NB4 (cell line): ENCODE data around the gene TMEM165.

Source experiments
- POLR2A ChIP-seq: IDR thresholded peaks from 2 replicates; pipeline ENCODE4 v1.6.1; 2011; ENCODE audit warnings: mild to moderate bottlenecking; ENCODE audit not compliant: insufficient read length; ENCODE audit errors: extremely low read depth
- TF ChIP-seq, protein P1 (sequence below): IDR thresholded peaks from one replicate; pipeline ENCODE4 v1.5.1; 2012; ENCODE audit warnings: low read depth, low read length
- TF ChIP-seq, protein P2 (sequence below): IDR thresholded peaks from 2 replicates; pipeline ENCODE4 v1.6.1; 2011; ENCODE audit warnings: low read depth, low read length

DNA sequence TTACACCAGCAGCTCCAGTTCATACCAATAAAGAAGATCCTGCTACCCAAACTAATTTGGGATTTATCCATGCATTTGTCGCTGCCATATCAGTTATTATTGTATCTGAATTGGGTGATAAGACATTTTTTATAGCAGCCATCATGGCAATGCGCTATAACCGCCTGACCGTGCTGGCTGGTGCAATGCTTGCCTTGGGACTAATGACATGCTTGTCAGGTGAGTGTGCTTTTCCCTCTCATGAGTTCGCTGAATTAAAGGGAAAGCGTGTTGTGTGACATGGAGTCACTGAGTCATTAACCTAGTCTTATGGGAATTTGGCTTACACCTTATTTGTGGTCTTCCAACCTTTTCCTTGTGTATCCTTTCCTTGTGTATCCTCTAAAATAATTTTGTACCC, 15.9 kb downstream of the TMEM165 start:
- TF ChIP-seq, protein P1, sequence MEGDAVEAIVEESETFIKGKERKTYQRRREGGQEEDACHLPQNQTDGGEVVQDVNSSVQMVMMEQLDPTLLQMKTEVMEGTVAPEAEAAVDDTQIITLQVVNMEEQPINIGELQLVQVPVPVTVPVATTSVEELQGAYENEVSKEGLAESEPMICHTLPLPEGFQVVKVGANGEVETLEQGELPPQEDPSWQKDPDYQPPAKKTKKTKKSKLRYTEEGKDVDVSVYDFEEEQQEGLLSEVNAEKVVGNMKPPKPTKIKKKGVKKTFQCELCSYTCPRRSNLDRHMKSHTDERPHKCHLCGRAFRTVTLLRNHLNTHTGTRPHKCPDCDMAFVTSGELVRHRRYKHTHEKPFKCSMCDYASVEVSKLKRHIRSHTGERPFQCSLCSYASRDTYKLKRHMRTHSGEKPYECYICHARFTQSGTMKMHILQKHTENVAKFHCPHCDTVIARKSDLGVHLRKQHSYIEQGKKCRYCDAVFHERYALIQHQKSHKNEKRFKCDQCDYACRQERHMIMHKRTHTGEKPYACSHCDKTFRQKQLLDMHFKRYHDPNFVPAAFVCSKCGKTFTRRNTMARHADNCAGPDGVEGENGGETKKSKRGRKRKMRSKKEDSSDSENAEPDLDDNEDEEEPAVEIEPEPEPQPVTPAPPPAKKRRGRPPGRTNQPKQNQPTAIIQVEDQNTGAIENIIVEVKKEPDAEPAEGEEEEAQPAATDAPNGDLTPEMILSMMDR: no peak
- TF ChIP-seq, protein P2, sequence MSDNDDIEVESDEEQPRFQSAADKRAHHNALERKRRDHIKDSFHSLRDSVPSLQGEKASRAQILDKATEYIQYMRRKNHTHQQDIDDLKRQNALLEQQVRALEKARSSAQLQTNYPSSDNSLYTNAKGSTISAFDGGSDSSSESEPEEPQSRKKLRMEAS: no peak
- no peak for TF ChIP-seq POLR2A
